Bone marrow (tissue), 2 donors: Measurements from ENCODE around the gene MXRA8.
A peak's percentile ranks its signal among the peaks of the same experiment; 100 is the strongest.
"Not testable (repeated sequence)": the region's sequence is repeated elsewhere in the genome, so short reads cannot be mapped to it uniquely, and the experiment has no call there.

Source experiments
- DNase-seq, 2 donors: peaks; one replicate each; lab custom pipeline; 2025; lab: John Stamatoyannopoulos, UW

MXRA8 gene

DNA sequence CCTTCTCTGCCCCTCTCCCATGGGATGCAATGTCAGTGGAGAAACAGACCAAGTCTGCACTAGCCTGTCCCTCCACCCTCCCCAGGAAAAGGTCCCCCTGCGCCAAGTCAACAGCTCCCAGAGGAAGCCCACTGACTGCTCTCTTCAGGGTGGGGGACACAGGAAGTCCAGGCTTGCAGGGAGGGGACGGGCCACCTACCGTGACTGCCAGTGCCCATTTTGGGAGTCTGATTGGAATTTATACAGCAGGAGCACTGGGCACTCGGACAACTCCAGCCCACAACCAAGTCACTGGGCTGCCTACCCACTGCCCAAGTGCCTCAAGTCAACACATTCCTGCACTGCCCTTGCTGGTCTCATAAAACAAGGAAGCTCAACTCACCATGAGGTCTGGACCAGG lies 34.7 kb upstream of the MXRA8 start:
- DNase-seq, result no peak

DNA sequence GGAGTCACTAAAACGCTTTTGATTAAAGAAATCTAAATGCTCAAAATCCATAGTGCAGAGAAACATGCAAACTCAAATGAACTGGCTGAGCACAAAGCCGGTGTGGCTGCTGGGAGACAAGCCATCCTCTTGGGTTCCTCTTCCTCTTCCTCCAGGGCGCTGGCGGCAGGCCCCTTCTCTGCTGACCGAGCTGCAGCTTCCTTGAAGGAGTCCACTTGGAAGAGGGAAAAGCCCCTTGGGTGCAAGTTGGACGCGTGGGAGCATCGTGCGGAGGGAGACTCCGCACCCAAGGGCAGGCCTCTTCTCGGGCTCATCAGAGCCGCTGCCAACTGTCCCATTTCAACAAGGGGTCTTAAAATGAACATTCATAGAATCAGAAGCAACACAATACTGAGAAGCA lies 32.9 kb upstream of the MXRA8 start:
- DNase-seq, result no peak

DNA sequence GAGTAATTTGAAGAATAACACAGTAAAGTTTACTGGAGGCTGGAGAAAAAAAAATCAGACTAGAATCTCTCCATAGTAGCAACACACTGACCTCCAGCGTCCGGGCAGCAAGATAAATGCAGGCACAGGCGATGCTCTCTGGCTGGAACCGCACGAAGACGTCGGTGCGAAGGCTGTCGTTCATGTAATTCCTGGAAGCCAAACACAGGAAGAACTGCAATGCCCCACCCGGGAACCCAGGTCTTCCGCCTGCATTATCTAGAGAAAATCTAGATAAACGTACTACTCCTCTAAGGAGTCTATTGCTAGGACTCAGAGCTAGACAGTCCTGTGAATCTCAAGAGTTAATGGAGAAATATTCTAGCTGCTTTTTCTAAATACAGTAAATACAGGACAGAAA lies 32.3 kb upstream of the MXRA8 start:
- no peak for DNase-seq

DNA sequence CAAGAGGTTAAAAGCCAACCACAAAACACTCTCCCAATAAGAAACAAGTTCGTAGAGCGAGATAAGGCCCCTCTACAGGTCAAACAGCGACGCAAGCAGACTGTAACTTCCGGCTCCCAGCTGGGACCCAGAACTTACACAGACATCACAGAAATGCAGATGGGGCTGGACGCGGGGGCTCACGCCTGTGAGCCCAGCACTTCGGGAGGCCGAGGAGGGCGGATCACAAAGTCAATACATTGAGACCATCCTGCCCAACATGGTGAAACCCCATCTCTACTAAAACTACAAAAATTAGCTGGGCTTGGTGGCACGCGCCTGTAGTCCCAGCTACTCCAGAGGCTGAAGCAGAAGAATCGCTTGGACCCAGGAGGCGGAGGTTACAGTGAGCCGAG lies 29.7 kb upstream of the MXRA8 start:
- DNase-seq, result no peak

DNA sequence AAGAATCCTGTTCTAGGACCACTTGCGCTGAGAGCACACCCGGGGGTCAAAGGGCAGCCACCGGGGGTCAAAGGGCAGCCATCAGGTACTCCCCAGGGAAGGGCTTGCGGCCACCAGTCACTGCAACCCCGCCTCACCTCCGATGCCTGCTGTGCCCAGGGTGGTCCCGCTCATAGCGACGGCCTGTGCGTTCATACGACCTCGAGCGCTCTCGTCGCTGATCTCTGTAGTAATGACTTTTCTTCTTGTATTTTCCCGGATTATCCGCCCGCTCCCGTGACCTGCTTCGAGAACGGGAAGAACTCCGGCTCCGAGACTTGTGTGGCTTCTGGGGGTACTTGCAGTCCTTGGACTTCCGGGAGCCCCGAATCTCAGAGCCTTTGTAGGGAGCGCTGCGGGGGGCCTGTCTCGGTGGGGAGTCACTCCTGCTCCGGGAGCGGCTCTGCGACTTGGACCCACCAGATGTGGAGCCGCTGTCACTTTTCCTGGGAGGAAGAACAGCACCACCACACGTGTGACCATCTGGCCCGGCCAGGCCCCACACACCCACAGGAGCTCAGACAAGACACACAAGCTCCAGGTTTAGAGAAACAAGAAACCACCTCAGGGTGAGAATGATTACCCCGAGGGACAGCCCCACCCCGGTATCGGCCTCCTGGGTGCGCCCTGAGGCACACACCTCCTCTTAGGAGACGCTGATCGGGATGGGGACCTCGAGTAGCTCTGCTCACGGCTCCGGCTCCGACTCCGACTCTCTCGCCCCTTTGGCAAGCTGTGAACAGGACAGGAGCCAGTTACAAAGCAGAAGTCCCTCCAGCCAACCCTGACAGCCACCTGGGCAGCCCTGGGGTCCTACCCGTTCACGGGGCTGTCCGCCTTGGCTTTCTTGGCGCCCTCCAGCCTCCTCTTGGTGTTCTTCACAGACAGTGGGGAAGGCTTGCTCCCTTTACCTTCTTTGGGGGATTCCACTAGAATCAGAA lies 29.0 kb upstream of the MXRA8 start:
- DNase-seq, result no peak

DNA sequence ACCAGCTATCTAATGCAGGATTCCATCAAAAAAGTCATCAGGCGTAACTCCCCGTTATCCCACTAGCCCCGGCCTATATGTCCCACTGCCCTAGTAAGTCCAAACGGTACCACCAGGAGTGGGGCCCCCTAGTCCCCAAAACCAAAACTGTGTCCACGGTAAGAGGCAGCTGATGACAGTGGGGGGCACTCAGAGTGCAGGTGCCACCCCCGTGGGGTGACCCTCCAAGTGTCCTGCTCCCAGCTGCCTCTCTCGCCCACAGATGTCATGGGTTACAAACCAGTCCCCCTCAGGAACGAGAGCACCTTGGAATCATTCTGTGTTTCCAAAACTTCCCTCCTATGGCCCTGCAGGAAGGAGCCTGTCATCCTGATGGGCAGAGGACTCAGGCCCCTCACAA lies 27.6 kb upstream of the MXRA8 start:
- DNase-seq, result no peak

DNA sequence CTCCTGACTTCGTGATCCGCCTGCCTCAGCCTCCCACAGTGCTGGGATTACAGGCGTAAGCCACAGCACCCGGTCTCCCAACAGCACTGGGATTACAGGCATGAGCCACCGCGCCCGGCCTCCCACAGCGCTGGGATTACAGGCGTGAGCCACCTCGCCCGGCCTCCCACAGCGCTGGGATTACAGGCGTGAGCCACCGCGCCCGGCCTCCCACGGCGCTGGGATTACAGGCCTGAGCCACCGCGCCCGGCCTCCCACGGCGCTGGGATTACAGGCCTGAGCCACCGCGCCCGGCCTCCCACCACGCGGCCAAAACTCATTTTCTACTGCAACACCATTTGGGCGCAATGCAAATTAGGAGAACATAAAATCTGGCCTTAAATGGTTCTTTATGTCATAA lies 27.0 kb upstream of the MXRA8 start:
- not testable (repeated sequence) for DNase-seq

DNA sequence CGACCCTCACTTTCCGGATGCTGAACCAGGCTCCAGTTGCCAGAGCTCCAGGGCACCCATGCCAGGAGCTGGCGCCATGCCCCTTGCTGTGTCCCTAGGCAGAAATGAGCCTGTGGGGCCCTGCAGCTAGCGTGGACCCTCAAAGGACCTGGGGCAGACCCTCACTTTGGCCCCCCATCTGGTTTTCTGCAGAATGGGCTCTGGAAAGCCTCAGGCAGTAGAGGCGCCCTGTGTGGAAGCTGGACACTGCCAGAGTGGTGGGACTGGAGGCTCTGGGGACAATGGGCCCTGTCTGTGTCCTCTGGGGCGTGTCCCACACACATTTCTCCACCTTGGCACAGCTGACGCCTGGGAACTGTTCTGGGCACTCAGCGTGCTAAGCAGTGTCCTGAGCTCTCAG lies 22.9 kb upstream of the MXRA8 start:
- no peak for DNase-seq

DNA sequence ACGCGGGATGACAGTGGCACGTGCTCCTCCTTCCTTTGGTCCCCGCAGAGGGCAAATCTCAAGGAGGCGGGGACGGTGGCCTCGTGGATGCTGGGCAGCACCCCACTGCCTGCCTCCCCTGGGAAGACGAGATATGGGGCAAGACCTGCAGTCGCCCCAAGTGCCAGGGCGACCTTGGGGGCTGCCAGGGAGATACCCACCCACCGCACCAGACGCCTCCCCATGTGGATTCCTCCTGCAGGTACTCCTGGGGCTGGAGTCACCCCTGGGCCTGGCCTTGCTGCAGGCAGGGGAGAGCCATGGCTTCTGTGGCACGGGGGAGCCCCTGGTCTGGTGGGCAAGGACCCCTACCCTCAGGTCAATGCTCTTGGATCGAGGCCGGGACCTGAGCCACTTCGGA lies 22.5 kb upstream of the MXRA8 start:
- DNase-seq, result no peak

DNA sequence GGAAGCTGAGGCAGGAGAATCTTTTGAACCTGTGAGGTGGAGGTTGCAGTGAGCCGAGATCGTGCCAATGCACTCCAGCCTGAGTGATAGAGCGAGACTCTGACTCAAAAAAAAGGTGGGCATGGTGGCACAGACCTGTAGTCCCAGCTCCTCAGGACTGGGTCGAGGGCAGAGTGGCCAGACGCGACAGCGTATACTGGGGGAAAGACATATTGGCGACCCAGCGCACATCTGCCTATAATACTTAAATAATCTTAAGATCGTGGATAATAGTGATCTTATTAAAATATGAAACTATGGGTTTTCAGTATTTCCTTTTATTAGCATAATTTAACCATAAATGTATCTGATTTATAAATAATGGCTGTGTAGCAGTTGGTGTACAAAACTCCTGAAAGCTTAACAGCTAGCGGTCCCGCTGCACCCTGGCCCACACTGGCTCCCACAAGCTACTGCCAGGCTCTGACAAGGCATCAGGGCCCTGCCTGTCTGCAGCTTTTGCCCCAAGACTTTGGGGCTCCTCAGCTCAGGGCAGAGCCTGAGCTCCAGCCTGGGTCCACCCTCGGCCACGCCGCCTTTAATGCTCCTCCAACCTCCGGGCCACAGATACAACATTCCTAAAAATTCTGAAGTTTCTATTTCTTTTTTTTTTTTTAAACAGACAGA lies 19.3 kb upstream of the MXRA8 start:
- no peak for DNase-seq

DNA sequence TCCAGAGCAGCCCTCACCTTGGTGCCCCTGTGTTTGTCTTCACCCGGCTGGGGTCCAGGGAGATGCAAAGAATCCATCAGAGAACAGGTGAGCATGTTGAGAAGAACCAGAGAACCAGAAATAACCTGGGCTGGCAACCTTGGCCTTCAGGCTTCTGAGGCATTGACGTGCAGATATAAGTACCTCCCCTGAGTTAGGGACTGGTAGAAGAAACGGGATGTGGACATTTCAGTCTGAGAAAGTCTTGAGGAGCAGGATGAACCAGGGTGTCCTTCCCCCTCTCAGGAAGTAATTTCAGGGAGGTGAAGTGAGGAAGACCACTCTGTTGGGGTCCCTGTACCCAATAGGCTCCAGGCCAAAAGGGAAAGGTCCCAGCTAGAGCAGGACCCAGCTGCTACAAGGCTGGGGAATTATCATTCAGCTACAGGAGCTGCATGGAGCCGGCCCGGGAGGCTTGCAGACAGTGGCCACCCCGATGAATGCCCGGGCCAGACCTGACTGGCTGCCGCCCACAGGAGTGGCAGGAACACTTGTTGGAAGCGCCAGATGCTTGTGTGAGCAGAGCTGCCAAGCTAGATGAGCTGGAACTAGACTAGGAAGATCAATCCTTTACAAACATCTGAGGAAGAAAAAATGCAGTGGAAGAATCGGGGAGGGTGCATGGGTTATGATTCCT lies 18.3 kb upstream of the MXRA8 start:
- DNase-seq, result no peak

DNA sequence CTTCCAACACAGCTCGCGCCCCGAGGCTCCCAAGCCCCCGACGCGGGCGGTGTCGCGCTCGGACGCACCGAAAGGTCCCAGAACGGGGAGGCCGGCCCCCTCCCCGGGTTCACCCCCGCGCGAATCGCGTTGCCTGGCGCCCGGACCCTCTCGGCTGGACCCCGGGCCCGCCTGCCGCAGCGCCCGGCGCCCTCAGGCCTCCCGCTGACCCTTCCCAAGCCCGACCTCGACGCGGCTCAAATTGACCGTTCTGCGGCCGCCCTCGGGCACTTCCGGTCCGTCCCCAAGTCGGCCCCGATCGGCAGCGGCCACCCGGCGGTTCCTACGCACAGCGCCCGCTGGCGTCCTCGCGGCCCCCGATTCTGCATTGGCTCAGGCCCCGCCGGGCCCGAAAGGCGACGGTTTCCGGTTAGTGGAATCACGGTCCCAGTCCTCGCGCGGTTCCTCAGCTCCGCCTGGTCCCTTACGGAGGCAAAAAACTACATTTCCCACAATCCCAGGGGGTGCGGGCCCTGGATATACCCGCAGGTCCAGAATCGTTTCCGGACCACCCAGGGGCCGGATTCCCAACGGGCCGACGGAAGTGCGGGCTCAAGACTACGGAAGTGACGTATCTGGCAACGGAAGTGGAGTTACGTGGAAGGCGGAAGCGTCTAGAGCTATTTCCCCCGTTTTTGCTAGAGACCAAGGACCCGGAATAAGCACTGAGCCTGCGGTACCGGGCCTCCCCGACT lies 16.7 kb upstream of the MXRA8 start, which contains the start of gene AURKAIP1:
Gene AURKAIP1 (minus strand): TSS at position 279 of the 734 bp plus-strand sequence. CDS start 451 bp downstream, outside the sequence.
- peak; percentile 90 to 99 for DNase-seq

DNA sequence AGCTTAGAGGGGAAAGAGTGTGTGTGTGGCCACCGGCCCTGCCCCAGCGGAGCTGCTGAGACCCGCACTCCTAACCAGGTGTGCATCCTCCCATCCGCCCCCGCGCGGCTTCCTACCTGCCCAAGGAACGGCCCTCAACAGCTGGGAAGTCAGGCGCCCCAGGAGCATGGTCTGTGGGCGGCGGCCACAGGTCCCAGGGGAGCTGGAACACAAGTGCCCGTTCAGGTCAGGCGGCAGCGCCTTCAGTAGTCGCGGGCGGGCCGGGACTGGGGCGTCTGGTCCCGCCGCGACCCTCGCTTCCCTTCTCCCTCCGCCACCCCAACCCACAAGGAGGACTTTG lies 16.2 kb upstream of the MXRA8 start:
- DNase-seq, result no peak

DNA sequence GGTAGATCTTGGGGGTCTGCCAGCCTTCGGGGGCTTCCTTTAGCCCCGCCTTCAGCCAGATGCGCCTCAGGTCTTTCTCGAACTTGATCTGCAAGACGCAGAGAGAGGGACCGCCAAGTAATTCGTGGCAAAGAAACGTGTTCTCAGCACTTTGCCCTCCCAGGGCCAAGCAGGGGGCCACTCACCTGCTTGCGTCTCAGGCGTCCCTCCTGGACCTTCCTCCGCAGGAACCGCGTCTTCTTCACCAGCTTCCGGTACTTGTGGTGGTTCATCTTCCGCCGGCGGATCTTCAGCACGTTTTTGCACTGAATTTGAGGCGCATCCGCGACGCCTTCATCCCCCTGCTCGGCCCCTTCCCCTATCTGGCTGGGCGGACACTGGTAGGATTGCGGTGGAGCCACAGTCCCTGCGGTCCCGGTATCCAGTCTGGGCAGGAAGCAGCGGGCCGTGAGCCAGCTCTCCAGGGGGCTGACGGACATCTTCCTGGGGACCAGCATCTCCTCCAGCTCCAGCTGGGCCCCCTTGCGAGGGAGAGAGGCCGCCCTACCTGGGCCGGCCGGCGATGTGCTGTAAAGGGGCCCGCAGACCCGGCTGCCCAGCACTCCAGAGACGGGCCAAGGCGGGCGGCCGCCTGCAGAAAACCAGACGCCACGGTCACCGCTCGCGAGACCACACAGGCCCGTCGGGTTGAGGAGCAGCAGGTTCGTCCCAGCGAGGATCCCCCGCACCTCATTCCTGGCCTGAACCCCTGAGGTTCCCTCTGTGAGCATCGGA lies 15.6 kb upstream of the MXRA8 start:
- no peak for DNase-seq

DNA sequence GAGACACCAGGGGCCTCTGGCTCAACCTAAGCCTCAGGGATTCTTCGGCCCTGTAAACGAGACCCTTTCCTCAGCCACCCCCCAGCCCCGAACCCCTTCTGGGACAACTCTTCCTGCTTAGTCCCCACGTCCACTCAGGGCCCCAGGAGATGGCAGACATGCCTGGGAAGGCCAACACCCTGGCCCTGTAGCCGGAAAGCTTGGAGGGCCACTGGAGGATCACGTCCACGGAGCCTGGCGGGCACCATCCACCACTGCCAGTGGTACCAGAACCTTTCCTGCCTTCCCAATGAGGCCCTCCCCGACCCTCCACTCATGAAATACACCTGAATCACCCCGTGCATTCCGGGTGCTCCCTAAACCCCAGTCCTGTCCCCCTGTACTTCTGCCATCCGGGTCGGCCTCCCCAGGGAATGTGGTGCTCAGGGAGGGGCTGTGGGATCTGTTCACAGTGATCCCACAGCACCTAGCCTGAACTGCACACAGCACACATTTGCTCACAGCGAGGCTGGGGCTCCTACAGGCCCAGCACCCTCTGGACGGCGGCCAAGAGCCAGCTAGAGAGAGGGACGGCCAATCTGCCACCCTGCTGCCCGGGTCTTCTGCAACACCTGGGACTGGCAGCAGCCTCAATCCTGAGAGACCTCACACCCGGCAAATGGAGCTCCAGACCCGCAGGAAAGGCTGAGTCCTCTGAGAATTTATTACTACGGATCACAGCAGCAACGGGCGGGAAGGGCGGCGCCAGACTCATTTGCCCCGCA lies 14.9 kb upstream of the MXRA8 start:
- no peak for DNase-seq

DNA sequence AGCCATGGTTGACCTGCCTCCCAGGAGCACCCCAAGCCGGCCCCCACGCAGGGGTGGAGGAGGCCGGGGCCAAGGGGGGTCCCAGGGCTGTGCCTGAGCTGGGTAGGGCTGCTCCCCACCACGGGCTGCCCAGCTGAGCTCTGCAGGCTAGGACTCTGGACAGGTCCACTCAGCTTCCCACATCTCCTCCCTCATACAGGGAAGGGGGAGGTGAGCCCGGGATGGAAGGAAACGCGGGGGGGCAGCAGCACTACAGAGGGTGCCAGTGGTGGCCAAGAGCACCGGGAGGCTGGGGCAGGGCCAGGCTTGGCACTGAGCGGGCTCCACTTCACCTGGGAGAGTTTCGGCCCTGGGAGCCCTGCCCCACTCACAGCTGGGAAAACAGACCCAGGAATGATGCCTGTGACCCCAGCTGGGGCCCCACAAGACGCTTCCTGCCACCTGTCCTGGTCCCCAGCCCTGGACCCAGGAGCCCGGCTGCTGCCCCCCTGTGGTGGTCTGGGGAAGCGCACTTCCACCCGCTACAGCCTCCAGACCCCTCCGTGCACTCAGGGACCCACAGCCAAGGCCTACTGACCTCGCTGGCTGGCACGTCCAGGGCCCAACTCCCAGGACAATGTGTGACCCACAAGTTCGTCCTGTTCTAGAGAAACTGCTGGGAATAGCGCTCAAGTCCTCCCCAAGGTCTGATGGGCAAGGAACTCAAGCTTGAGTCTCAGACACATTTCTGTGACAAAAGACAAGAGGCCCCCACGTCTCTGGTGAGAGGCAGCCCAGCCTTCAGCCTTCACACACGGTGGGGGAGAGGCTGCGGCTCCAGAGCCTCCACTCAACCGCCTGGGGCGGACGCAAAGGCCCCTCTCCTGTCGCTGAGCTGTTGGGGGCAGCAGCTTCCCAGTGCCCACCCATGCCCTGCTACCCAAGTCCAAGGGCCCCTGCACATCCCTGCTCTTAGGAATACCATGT lies 13.7 kb upstream of the MXRA8 start:
- DNase-seq, result peak; percentile 35 to 53

DNA sequence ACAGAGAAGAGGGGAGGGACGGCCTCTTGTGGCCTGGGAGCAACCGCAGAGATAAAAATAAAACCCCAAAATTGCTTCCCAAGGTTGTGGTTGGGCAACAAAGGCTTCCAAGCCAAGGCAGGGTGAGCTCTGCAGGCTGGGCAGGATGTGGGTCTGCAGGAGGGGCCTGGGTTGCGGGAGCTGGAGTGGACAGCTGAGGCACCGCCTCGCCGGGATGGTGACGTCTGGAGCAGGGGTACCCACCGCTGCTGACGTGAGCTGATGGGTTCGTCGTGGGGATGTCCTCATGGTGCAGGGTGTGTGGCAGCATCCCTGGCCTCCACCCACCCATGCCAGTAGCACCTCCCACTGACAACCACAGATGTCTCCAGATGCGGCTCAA lies 13.0 kb upstream of the MXRA8 start:
- DNase-seq, result no peak

DNA sequence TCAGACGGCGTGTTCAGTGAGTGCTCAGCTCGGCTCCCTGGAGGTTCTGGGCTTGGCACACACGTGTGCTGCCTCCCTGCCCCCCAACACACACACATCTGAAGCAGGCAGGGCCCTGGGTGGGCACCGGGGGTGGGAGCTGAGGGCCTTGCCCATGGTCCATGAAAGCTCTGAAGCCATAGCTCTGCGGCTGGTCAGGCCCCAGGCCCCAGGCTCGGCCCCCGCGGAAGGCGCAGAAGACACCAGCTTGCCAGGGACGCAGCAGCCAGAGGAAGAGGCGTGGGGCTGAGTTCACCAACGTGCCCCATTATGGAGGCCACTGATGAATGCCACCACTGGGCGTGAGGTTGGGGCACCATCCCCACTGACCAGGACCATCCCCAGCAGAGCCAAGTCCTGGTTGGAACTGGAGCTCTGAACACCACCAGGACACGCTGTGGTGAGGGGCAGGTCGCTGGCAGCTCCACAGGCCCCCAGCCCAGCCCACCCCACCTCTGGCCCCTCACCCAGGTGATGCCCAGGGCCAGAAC lies 12.5 kb upstream of the MXRA8 start:
- DNase-seq, result no peak

DNA sequence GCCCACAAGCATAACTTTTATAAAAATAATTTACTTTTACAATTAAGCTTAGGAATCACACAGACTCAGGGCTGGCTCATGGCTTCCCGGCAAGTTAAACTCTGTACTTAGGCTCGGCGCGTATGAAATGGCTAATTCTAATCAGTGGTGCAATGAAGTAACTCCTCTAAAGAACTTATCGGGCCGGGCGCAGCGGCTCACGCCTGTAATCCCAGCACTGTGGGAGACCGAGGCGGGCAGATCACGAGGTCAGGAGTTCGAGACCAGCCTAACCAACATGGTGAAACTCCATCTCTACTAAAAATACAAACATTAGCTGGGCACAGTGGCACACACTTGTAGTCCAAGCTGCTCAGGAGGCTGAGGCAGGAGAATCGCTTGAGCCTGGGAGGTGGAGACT lies 11.7 kb upstream of the MXRA8 start:
- not testable (repeated sequence) for DNase-seq
